IMR-90 (cell line): ENCODE data around the gene GPR158. TPM values are rescaled to one million over a fixed set of nuclear protein-coding genes. Genes with fewer than 3 reads are reported as not detected.

Experiments used
- ATAC-seq: fragments of 200-7000 bp; cut with Tn5 transposase; 2 replicates; pipeline ENCODE4 v1.9.1; 2020; ENCODE audit warnings: low read depth, mild to moderate bottlenecking, moderate library complexity
- BruUV-seq: library from RNA; stranded (reverse); fragments of 400-500 nt; replicated peaks from 2 replicates; lab custom pipeline; 2021; lab: Mats Ljungman, UMichigan
- CTCF ChIA-PET: fragments of 300-600 bp; formaldehyde crosslinking; extraction: SDS; loops from one replicate; lab custom pipeline; 2021; ENCODE audit warnings: antibody characterized with exemption; lab: Yijun Ruan, JAX
- POLR2A ChIA-PET: fragments of 300-600 bp; sonication (Branson Sonifier 250); formaldehyde crosslinking; loops from one replicate; lab custom pipeline; 2022; ENCODE audit warnings: antibody characterized with exemption; ENCODE audit not compliant: unreplicated experiment; lab: Charles Lee
- DNase-seq: peaks from one replicate; pipeline ENCODE4 v3.0.0; 2013
- H2AFZ ChIP-seq: replicated peaks from 2 replicates; pipeline ENCODE3; 2013; ENCODE audit warnings: low read length, mild to moderate bottlenecking; ENCODE audit not compliant: poor library complexity
- H2AK5ac ChIP-seq: 2 replicates; pipeline ENCODE4 v1.6.1; 2013; ENCODE audit warnings: low read depth, low read length, inconsistent platforms
- H2AK9ac ChIP-seq: replicated peaks from 2 replicates; pipeline ENCODE3; 2013; ENCODE audit warnings: mild to moderate bottlenecking, low read depth, low read length, moderate library complexity; ENCODE audit not compliant: poor library complexity
- H2BK120ac ChIP-seq: 2 replicates; pipeline ENCODE4 v1.6.1; 2013; ENCODE audit warnings: low read depth, low read length, inconsistent platforms
- H2BK15ac ChIP-seq: 3 replicates; pipeline ENCODE4 v1.6.1; 2013; ENCODE audit warnings: low read depth, low read length, inconsistent platforms
- H2BK20ac ChIP-seq: 2 replicates; pipeline ENCODE4 v1.6.1; 2013; ENCODE audit warnings: low read depth, mild to moderate bottlenecking, inconsistent platforms, low read length, moderate library complexity
- H2BK5ac ChIP-seq: 2 replicates; pipeline ENCODE4 v1.6.1; 2013; ENCODE audit warnings: mild to moderate bottlenecking, low read depth, low read length, inconsistent platforms; ENCODE audit not compliant: poor library complexity, severe bottlenecking
- H3K14ac ChIP-seq: replicated peaks from 2 replicates; pipeline ENCODE4 v1.6.1; 2013; ENCODE audit warnings: low read depth, low read length, inconsistent platforms
- H3K18ac ChIP-seq: 2 replicates; pipeline ENCODE4 v1.6.1; 2013; ENCODE audit warnings: low read depth, low read length, control low read depth
- H3K23ac ChIP-seq: 2 replicates; pipeline ENCODE4 v1.6.1; 2013; ENCODE audit warnings: low read depth, low read length, inconsistent platforms
- H3K27ac ChIP-seq: 2 replicates; pipeline ENCODE4 v1.5.1; 2013; ENCODE audit warnings: mild to moderate bottlenecking, control low read depth, low read length; ENCODE audit not compliant: insufficient read depth
- H3K27me3 ChIP-seq: 2 replicates; pipeline ENCODE4 v1.6.1; 2013; ENCODE audit warnings: low read length; ENCODE audit not compliant: control insufficient read depth, insufficient read depth
- H3K36me3 ChIP-seq: 2 replicates; pipeline ENCODE4 v1.6.1; 2013; ENCODE audit warnings: low read length, mixed read lengths; ENCODE audit not compliant: control insufficient read depth, insufficient read depth
- H3K4ac ChIP-seq: 2 replicates; pipeline ENCODE4 v1.6.1; 2013; ENCODE audit warnings: low read depth, low read length, inconsistent platforms
- H3K4me1 ChIP-seq: 2 replicates; pipeline ENCODE4 v1.6.1; 2013; ENCODE audit warnings: low read length, mixed read lengths; ENCODE audit not compliant: control insufficient read depth, insufficient read depth
- H3K4me2 ChIP-seq: 2 replicates; pipeline ENCODE4 v1.6.1; 2013; ENCODE audit warnings: low read depth, mild to moderate bottlenecking, control low read depth, low read length, moderate library complexity
- H3K4me3 ChIP-seq: 2 replicates; pipeline ENCODE4 v1.5.1; 2013; ENCODE audit warnings: low read depth, mild to moderate bottlenecking, control low read depth, low read length, moderate library complexity; ENCODE audit not compliant: insufficient read depth
- H3K56ac ChIP-seq: 2 replicates; pipeline ENCODE4 v1.6.1; 2013; ENCODE audit warnings: low read length, inconsistent platforms; ENCODE audit not compliant: insufficient read depth; ENCODE audit errors: extremely low read depth
- H3K79me1 ChIP-seq, 2 experiments: 2 replicates each; pipeline ENCODE4 v1.6.1; 2013; ENCODE audit warnings: low read length in 2 of 2, inconsistent platforms in 1 of 2, low read depth in 1 of 2
- H3K9ac ChIP-seq: 2 replicates; pipeline ENCODE4 v1.6.1; 2013; ENCODE audit warnings: low read depth, low read length, control low read depth
- H3K9me1 ChIP-seq: 2 replicates; pipeline ENCODE4 v1.6.1; 2013; ENCODE audit warnings: low read length, inconsistent platforms; ENCODE audit not compliant: insufficient read depth
- H3K9me3 ChIP-seq: 2 replicates; pipeline ENCODE4 v1.6.1; 2013; ENCODE audit warnings: low read length; ENCODE audit not compliant: control insufficient read depth, insufficient read depth
- H4K20me1 ChIP-seq: 2 replicates; pipeline ENCODE4 v1.6.1; 2013; ENCODE audit warnings: low read length, inconsistent platforms; ENCODE audit not compliant: insufficient read depth
- H4K5ac ChIP-seq: 2 replicates; pipeline ENCODE4 v1.6.1; 2013; ENCODE audit warnings: mild to moderate bottlenecking, low read depth, low read length, control low read depth
- H4K8ac ChIP-seq, 2 experiments: 2 replicates each; pipeline ENCODE4 v1.6.1; 2013; ENCODE audit warnings: low read depth in 2 of 2, low read length in 2 of 2, control low read depth in 1 of 2, inconsistent platforms in 1 of 2
- H4K91ac ChIP-seq: 2 replicates; pipeline ENCODE4 v1.6.1; 2013; ENCODE audit warnings: low read depth, low read length, inconsistent platforms; ENCODE audit not compliant: insufficient read depth
- BHLHE40 ChIP-seq: fragments of 150-350 bp; IDR thresholded peaks from 2 replicates; pipeline ENCODE4 v1.6.1; 2016; ENCODE audit warnings: mild to moderate bottlenecking, low read depth, low read length
- CEBPB ChIP-seq: IDR thresholded peaks from 2 replicates; pipeline ENCODE4 v1.6.1; 2012; ENCODE audit warnings: low read depth, low read length, improper control_type of control experiment
- CHD1 ChIP-seq: IDR thresholded peaks from 2 replicates; pipeline ENCODE4 v1.6.1; 2012; ENCODE audit warnings: low read depth, low read length, improper control_type of control experiment
- MAFK ChIP-seq: IDR thresholded peaks from 2 replicates; pipeline ENCODE4 v1.6.1; 2012; ENCODE audit warnings: low read depth, low read length, improper control_type of control experiment
- MXI1 ChIP-seq: IDR thresholded peaks from 2 replicates; pipeline ENCODE4 v1.6.1; 2012; ENCODE audit warnings: low read depth, mild to moderate bottlenecking, low read length, moderate library complexity, borderline replicate concordance
- POLR2A ChIP-seq: IDR thresholded peaks from 2 replicates; pipeline ENCODE4 v1.6.1; 2012; ENCODE audit warnings: mild to moderate bottlenecking, low read depth, low read length
- RAD21 ChIP-seq: IDR thresholded peaks from 2 replicates; pipeline ENCODE4 v1.6.1; 2012; ENCODE audit warnings: low read length, improper control_type of control experiment
- RCOR1 ChIP-seq: IDR thresholded peaks from 2 replicates; pipeline ENCODE4 v1.6.1; 2012; ENCODE audit warnings: mild to moderate bottlenecking, low read length, improper control_type of control experiment; ENCODE audit not compliant: insufficient replicate concordance
- RFX5 ChIP-seq: IDR thresholded peaks from 2 replicates; pipeline ENCODE4 v1.8.0; 2012; ENCODE audit warnings: low read depth, mild to moderate bottlenecking, low read length, moderate library complexity
- WGBS, 2 experiments: methylation state at CpG; one replicate each; pipeline versions ENCODE4 v1.1.5 to v1.1.7; 2013; ENCODE audit warnings: missing lambda C conversion rate in 2 of 2; ENCODE audit not compliant: insufficient read length in 1 of 2; ENCODE audit errors: extremely low coverage in 2 of 2; 5-methylcytosine and 5-hydroxymethylcytosine counted together
- dilution Hi-C: fragments of 300-500 bp; cut with HindIII; formaldehyde crosslinking; loops from one replicate; pipeline ENCODE4 v1.14.3; 2018; ENCODE audit warnings: low sequenced_read_pairs; ENCODE audit not compliant: unreplicated experiment
- in situ Hi-C: fragments of 300-500 bp; cut with MboI; formaldehyde crosslinking; loops from 3 replicates; pipeline ENCODE4 v1.14.3; 2019; ENCODE audit warnings: low sequenced_read_pairs, inconsistent platforms, mixed read lengths
- intact Hi-C: fragments of 100-400 bp; cut with micrococcal nuclease; formaldehyde crosslinking; loops from 2 replicates; pipeline ENCODE4 v1.10.0; 2022
- polyA plus RNA-seq, 3 experiments: library from polyadenylated mRNA; depleted of rRNA; stranded (reverse); fragments of >200 nt; gene quantifications; 2 replicates each; pipeline ENCODE4 v1.2.3, GENCODE V29; 2012; ENCODE audit warnings: low replicate concordance in 1 of 3
- total RNA-seq: library from RNA; depleted of rRNA; stranded (reverse); fragments of >200 nt; gene quantifications from 2 replicates; pipeline ENCODE4 v1.2.3, GENCODE V29; 2012
- TF ChIP-seq, protein P1 (sequence below): fragments of 150-350 bp; IDR thresholded peaks from 2 replicates; pipeline ENCODE4 v1.6.1; 2016; ENCODE audit warnings: low read depth, mild to moderate bottlenecking, low read length, moderate library complexity, borderline replicate concordance
- TF ChIP-seq, protein P2 (sequence below): conservative IDR thresholded peaks from 2 replicates; pipeline ENCODE4 v1.5.1; 2012; ENCODE audit warnings: mild to moderate bottlenecking, low read depth, low read length, improper control_type of control experiment
- TF ChIP-seq, protein P3 (sequence below): fragments of 150-350 bp; IDR thresholded peaks from 2 replicates; pipeline ENCODE4 v1.6.1; 2017; ENCODE audit warnings: mild to moderate bottlenecking, antibody characterized with exemption, low read length, low read depth

Gene GPR158
- total and polyA plus RNA-seq, 2 of the 4 experiments (the other 2 are of a cell fraction) = not detected

DNA sequence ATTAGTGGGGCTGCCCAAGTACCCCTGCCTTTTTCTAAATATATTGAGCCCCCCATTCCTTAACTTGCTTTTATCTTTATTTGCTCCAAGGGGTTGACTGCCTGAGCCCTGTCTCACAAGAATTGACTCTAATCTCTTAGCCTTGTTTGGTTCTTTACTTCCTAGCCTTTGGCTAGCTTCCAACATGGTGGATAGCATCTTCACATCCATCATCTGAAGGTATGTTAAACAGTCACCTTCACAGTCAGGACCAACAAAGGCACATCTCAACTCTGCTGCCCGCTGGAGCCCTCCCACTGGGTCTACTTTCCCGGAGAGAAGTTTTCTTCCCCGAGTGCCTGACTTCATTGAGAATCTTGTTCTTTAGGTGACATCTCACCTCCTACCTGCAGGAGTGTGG lies 329.5 kb downstream of the GPR158 start:
- no peak overlapping the region for H4K91ac ChIP-seq
- H2AK9ac ChIP-seq = no peak overlapping the region
- no peak overlapping the region for H3K4me2 ChIP-seq
- H3K4ac ChIP-seq = no peak overlapping the region
- H3K56ac ChIP-seq = no peak overlapping the region
- H3K36me3 ChIP-seq = no peaks in the 10 kb centered on the region
- H2BK20ac ChIP-seq = no peak overlapping the region
- no peaks in the 10 kb centered on the region for H3K9me1 ChIP-seq
- TF ChIP-seq, protein P1, sequence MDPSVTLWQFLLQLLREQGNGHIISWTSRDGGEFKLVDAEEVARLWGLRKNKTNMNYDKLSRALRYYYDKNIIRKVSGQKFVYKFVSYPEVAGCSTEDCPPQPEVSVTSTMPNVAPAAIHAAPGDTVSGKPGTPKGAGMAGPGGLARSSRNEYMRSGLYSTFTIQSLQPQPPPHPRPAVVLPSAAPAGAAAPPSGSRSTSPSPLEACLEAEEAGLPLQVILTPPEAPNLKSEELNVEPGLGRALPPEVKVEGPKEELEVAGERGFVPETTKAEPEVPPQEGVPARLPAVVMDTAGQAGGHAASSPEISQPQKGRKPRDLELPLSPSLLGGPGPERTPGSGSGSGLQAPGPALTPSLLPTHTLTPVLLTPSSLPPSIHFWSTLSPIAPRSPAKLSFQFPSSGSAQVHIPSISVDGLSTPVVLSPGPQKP = no peak
- no peak for TF ChIP-seq RAD21
- no peak for TF ChIP-seq BHLHE40
- TF ChIP-seq CEBPB = no peak
- TF ChIP-seq RCOR1 = no peak
- TF ChIP-seq, protein P2, sequence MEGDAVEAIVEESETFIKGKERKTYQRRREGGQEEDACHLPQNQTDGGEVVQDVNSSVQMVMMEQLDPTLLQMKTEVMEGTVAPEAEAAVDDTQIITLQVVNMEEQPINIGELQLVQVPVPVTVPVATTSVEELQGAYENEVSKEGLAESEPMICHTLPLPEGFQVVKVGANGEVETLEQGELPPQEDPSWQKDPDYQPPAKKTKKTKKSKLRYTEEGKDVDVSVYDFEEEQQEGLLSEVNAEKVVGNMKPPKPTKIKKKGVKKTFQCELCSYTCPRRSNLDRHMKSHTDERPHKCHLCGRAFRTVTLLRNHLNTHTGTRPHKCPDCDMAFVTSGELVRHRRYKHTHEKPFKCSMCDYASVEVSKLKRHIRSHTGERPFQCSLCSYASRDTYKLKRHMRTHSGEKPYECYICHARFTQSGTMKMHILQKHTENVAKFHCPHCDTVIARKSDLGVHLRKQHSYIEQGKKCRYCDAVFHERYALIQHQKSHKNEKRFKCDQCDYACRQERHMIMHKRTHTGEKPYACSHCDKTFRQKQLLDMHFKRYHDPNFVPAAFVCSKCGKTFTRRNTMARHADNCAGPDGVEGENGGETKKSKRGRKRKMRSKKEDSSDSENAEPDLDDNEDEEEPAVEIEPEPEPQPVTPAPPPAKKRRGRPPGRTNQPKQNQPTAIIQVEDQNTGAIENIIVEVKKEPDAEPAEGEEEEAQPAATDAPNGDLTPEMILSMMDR = no peak
- TF ChIP-seq CHD1 = no peak
- TF ChIP-seq, protein P3, sequence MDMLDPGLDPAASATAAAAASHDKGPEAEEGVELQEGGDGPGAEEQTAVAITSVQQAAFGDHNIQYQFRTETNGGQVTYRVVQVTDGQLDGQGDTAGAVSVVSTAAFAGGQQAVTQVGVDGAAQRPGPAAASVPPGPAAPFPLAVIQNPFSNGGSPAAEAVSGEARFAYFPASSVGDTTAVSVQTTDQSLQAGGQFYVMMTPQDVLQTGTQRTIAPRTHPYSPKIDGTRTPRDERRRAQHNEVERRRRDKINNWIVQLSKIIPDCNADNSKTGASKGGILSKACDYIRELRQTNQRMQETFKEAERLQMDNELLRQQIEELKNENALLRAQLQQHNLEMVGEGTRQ = no peak
- TF ChIP-seq RFX5 = no peak
- no peak for TF ChIP-seq MAFK
- TF ChIP-seq MXI1 = no peak
- no peak for TF ChIP-seq POLR2A
- no peak overlapping the region for H2BK5ac ChIP-seq
- no peak overlapping the region for H3K27ac ChIP-seq
- H4K5ac ChIP-seq = no peak overlapping the region
- DNase-seq (no peak), ATAC-seq (no peak)
- no TSS peak for BruUV-seq
- no peak overlapping the region for H2BK15ac ChIP-seq
- POLR2A ChIA-PET = no interaction called here
- no CpG with 5 or more reads among the region's 3 CpGs for WGBS, 2 experiments
- no peaks in the 10 kb centered on the region for H3K4me1 ChIP-seq
- H2AFZ ChIP-seq = no peak overlapping the region
- H3K9me3 ChIP-seq = peaks cover 12% of the 10 kb centered on the region
- no peak overlapping the region for H4K8ac ChIP-seq
- H4K20me1 ChIP-seq = no peaks in the 10 kb centered on the region
- H2BK120ac ChIP-seq = no peak overlapping the region
- H3K18ac ChIP-seq = no peak overlapping the region
- H3K4me3 ChIP-seq = no peak overlapping the region
- in situ Hi-C loops (no loop called here), intact Hi-C loops (no loop called here), dilution Hi-C loops (no loop called here)
- no peak overlapping the region for H3K9ac ChIP-seq
- no peak overlapping the region for H3K23ac ChIP-seq
- CTCF ChIA-PET = no interaction called here
- no peaks in the 10 kb centered on the region for H3K79me1 ChIP-seq
- H2AK5ac ChIP-seq = no peak overlapping the region
- no peak overlapping the region for H3K14ac ChIP-seq
- no peaks in the 10 kb centered on the region for H3K27me3 ChIP-seq
